ENCODE results near the gene MANSC4.

DNA sequence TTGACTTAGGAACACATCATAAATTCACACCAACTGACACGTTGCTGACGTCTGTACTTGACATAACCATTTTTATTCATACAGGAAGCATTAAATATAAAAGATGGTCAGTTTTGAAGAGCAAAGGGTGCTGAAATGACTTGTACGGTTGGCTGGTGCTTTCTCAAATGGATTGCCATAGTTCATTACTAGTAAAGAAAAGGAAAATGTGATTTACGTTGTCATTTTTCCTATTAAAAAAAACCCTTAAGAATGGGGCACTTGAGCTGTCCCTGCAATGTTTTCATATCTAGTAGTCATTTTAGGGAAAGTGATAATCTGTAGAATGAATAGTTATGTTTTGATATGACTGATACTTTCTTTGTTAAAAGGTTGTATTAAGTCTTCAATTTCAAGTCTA, 22.5 kb upstream of the MANSC4 start:
- TF ChIP-seq EZH2 (IDR thresholded peaks at IDR 0.05; ENCODE audit: insufficient read depth, poor library complexity, severe bottlenecking): no peak
- no peak for TF ChIP-seq EZH2phosphoT487 (IDR thresholded peaks at IDR 0.05; ENCODE audit: insufficient read depth, low read depth)

Data from GM23248 (cell line).